Stimulated activated CD4-positive, alpha-beta T cell treated with anti-CD3 and anti-CD28 coated beads, TNF-alpha, amount 100 ng/mL, for 24 hours (primary cell): ENCODE measurements around the gene CASP5.

ENCODE experiments used
- DNase-seq, 3 experiments: peaks; one replicate each; pipeline ENCODE4 v3.0.0-alpha.2; 2020; ENCODE audit warnings: low read depth in 3 of 3

Gene CASP5

DNA sequence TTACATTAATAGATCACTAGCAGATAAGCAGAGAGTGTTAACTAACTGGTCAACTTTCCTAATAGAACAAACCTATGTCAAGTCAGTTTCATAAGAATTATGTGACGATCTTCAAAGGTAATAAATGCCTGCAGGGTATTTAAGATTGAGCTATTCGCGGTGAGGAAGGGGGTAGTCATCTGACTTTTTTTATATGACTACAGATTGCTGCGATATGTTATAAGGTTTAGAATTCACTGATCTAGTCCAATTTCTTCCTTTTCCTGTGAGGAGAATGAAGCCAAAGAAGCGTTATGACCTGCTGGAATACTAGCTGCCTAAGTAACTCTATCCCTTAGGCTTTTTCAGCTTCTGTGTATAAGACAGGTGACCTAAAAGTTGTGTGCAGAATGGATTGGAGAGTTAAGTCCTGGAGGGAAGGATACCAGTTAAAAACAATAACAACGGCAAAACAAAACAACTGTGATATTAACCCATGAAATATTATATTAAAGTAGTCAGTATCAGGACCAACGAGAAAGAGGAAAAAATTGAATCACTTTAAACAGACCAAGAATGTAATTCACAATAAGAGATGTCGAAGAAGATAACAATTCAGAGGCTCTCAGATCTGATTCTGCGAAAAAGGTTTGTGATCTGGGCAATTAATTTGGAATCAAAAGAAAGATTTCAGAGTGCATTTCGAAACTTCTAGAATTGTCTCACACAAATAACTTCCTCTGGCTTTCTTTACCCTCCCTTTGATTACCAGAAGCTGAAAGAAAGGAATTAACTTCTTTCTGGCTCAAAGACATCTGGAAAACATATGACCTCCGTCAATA, 55.2 kb downstream of the CASP5 start:
- DNase-seq: no peak

- DNase-seq: no peak
Observed at GRCh38 chr11:104965735-104966134, 57.2 kb downstream of the CASP5 start.

- DNase-seq: no peak
Observed at GRCh38 chr11:104964247-104964646, 58.7 kb downstream of the CASP5 start.

GRCh38 chr11:104962852-104963251, 60.1 kb downstream of the CASP5 start:
- no peak for DNase-seq

DNA sequence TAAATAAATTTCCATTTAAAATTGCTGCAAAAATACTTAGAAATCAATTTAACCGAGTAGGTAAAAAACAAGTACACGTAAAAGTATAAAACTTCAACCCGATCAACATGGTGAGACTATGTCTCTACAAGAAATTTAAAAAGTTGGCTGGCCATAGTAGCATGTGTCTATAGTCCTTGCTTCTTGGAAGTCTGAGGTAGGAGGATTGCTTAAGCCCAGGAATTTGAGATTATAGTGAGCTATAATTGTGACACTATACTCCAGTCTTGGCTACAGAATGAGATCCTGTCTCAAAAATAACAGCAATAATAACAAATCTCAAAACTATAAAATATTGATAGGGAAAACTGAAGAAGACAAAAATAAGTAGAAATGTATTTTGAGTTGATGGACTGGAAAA, 65.7 kb downstream of the CASP5 start:
- DNase-seq: no peak

DNA sequence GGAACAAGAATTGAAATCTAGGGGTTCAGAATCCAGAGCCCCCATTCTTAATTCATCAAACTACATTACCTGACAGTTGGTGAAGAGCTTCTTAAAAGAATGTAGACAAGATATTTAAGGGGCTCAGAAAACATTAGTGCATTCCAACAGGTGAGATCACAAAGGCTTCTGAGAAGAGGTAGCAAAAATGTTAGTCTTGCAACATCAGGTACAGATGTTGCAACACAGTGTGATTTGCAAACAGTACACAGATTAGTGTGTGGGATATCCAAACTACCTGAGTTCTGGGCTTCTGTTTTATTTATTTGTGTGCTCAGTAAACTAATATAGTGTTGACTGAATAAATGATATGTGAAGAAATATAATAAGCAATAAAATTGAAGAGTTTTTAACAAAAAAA, 66.4 kb downstream of the CASP5 start:
- DNase-seq: no peak

DNA sequence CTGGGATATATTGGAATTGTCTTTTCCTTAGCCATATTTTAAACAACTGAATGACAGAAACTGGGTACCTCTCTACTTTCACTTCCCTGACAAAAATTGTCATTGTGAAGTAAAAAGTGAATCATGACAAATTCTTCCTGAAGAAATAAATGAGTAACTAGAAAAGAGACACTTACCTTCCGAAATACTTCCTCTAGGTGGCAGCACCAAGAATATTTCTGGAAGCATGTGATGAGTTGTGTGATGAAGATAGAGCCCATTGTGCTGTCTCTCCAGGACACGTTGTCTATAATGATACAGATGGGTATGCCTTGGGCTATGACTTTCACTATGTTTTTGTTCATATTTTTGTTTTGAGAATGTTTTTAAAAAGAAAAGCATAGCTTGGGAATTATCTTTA, 76.1 kb downstream of the CASP5 start:
- peak in 1 of 3 experiments; percentile 26 for DNase-seq
